GM12878 (cell line): ENCODE data around the gene EPHA7. TPM values are rescaled to one million over a fixed set of nuclear protein-coding genes. Genes with fewer than 3 reads are reported as not detected.

Experiments
- ATAC-seq: fragments of 200-7000 bp; cut with Tn5 transposase; 3 replicates; pipeline ENCODE4 v1.9.1; 2020; ENCODE audit warnings: mild to moderate bottlenecking, moderate library complexity
- BruUV-seq: library from RNA; stranded (reverse); fragments of 400-500 nt; replicated peaks from 2 replicates; lab custom pipeline; 2021; lab: Mats Ljungman, UMichigan
- CTCF ChIA-PET: fragments of 300-600 bp; sonication (Branson Sonifier 250); formaldehyde crosslinking; extraction: SDS; loops from one replicate; lab custom pipeline; 2021; ENCODE audit warnings: inconsistent platforms; lab: Yijun Ruan, JAX
- POLR2A ChIA-PET: fragments of 350-600 bp; formaldehyde crosslinking; extraction: SDS; loops from one replicate; lab custom pipeline; 2021; ENCODE audit warnings: inconsistent platforms; lab: Charles Lee
- RAD21 ChIA-PET: fragments of 300-600 bp; sonication (Branson Sonifier 250); formaldehyde crosslinking; loops from one replicate; lab custom pipeline; 2023; ENCODE audit warnings: antibody characterized with exemption; ENCODE audit not compliant: unreplicated experiment; lab: Charles Lee
- SMC1A ChIA-PET: fragments of 300-600 bp; sonication (Branson Sonifier 250); formaldehyde crosslinking; loops from one replicate; lab custom pipeline; 2023; ENCODE audit not compliant: unreplicated experiment, uncharacterized antibody; lab: Charles Lee
- DNase-seq: peaks from one replicate; pipeline ENCODE4 v3.0.0-alpha.2; 2011; ENCODE audit warnings: low read depth, low spot score
- FAIRE-seq: peaks from 3 replicates; lab custom pipeline; 2011; peaks lifted over from hg19 to GRCh38; lab: Jason Lieb, UNC
- H2AFZ ChIP-seq: 2 replicates; pipeline ENCODE4 v1.6.0; 2011; ENCODE audit warnings: low read depth, low read length, control low read depth; ENCODE audit not compliant: control insufficient read depth
- H3K27ac ChIP-seq: 2 replicates; pipeline ENCODE4 v1.5.1; 2011; ENCODE audit warnings: control low read depth; ENCODE audit not compliant: control insufficient read depth, insufficient read depth
- H3K27me3 ChIP-seq, 2 experiments: replicated peaks in 1 of 2; 2 replicates each; pipeline versions ENCODE4 v1.6.0 to v1.6.1; 2011; ENCODE audit warnings: low read length in 1 of 2; ENCODE audit not compliant: control insufficient read depth in 2 of 2, insufficient read depth in 2 of 2
- H3K36me3 ChIP-seq, 2 experiments: 2 replicates each; pipeline ENCODE4 v1.5.1; 2011; ENCODE audit warnings: low read length in 1 of 2; ENCODE audit not compliant: control insufficient read depth in 2 of 2, insufficient read depth in 2 of 2
- H3K4me1 ChIP-seq: 2 replicates; pipeline ENCODE4 v1.6.1; 2011; ENCODE audit warnings: mild to moderate bottlenecking, low read length, moderate library complexity, mixed read lengths; ENCODE audit not compliant: control insufficient read depth, insufficient read depth
- H3K4me2 ChIP-seq: 2 replicates; pipeline ENCODE4 v1.6.0; 2011; ENCODE audit warnings: control low read depth; ENCODE audit not compliant: control insufficient read depth, insufficient read depth
- H3K4me3 ChIP-seq: fragments of 200-600 bp; sonication (generic); 2 replicates; pipeline ENCODE4 v1.5.1; 2016
- H3K79me2 ChIP-seq: 2 replicates; pipeline ENCODE4 v1.6.0; 2011; ENCODE audit warnings: low read length; ENCODE audit not compliant: control insufficient read depth, insufficient read depth
- H3K9ac ChIP-seq: 2 replicates; pipeline ENCODE4 v1.8.0; 2011; ENCODE audit warnings: low read length, control low read depth, mixed read lengths; ENCODE audit not compliant: control insufficient read depth, insufficient read depth
- H3K9me3 ChIP-seq: replicated peaks from 3 replicates; pipeline ENCODE4 v1.5.1; 2011; ENCODE audit warnings: mild to moderate bottlenecking, low read length; ENCODE audit not compliant: control insufficient read depth, insufficient read depth
- H4K20me1 ChIP-seq: 2 replicates; pipeline ENCODE4 v1.6.0; 2011; ENCODE audit not compliant: control insufficient read depth, insufficient read depth
- BCL3 ChIP-seq: IDR thresholded peaks from 2 replicates; pipeline ENCODE4 v1.6.1; 2011; ENCODE audit warnings: borderline replicate concordance, low read depth, mild to moderate bottlenecking, moderate library complexity, low read length; ENCODE audit not compliant: insufficient read depth, poor library complexity, severe bottlenecking
- CBX3 ChIP-seq: fragments of 200-600 bp; sonication (generic); IDR thresholded peaks from 2 replicates; pipeline ENCODE4 v1.6.1; 2016; ENCODE audit warnings: low read depth, borderline replicate concordance
- EP300 ChIP-seq, 2 experiments: fragments of 150-350 bp in 1 of 2; IDR thresholded peaks; 2 replicates each; pipeline ENCODE4 v1.6.1; 2011 to 2012; ENCODE audit warnings: low read depth in 2 of 2, low read length in 2 of 2, borderline replicate concordance in 1 of 2, improper control_type of control experiment in 1 of 2, inconsistent platforms in 1 of 2; ENCODE audit not compliant: control insufficient read depth in 1 of 2
- GATAD2B ChIP-seq: fragments of 450-650 bp; conservative IDR thresholded peaks from 2 replicates; pipeline ENCODE4 v1.6.1; 2017; ENCODE audit warnings: low read depth, mild to moderate bottlenecking, moderate library complexity
- IKZF1 ChIP-seq: fragments of 450-650 bp; conservative IDR thresholded peaks from 2 replicates; pipeline ENCODE4 v1.6.1; 2017; ENCODE audit warnings: antibody characterized with exemption, mild to moderate bottlenecking
- KLF5 ChIP-seq: fragments of 450-650 bp; IDR thresholded peaks from 2 replicates; pipeline ENCODE4 v1.6.1; 2014; ENCODE audit warnings: mild to moderate bottlenecking; ENCODE audit not compliant: partially characterized antibody
- MEF2A ChIP-seq: IDR thresholded peaks from 2 replicates; pipeline ENCODE4 v1.6.1; 2011; ENCODE audit warnings: low read depth, mild to moderate bottlenecking, low read length, moderate library complexity; ENCODE audit not compliant: insufficient read depth
- NR2C2 ChIP-seq: IDR thresholded peaks from 2 replicates; pipeline ENCODE4 v1.6.1; 2011; ENCODE audit warnings: borderline replicate concordance, low read depth; ENCODE audit not compliant: control insufficient read depth, insufficient read length
- POU2F2 ChIP-seq: IDR thresholded peaks from 3 replicates; pipeline ENCODE4 v1.6.1; 2011; ENCODE audit warnings: low read depth, mild to moderate bottlenecking, low read length, borderline replicate concordance
- REST ChIP-seq: IDR thresholded peaks from 2 replicates; pipeline ENCODE4 v1.6.1; 2012; ENCODE audit warnings: mild to moderate bottlenecking, low read depth, low read length
- STAT1 ChIP-seq: fragments of 450-650 bp; conservative IDR thresholded peaks from 2 replicates; pipeline ENCODE4 v1.6.1; 2014; ENCODE audit warnings: antibody characterized with exemption, mild to moderate bottlenecking
- TBL1XR1 ChIP-seq: IDR thresholded peaks from 2 replicates; pipeline ENCODE4 v1.6.1; 2012; ENCODE audit warnings: low read depth, low read length, improper control_type of control experiment
- ZNF622 ChIP-seq: fragments of 450-650 bp; IDR thresholded peaks from 2 replicates; pipeline ENCODE4 v1.6.1; 2017; ENCODE audit warnings: mild to moderate bottlenecking, inconsistent platforms
- WGBS: methylation state at CpG from one replicate; pipeline ENCODE4 v1.1.6; 2016; ENCODE audit warnings: low lambda C conversion rate; ENCODE audit not compliant: insufficient replicate concordance, insufficient coverage; ENCODE audit errors: missing lambda C conversion rate; 5-methylcytosine and 5-hydroxymethylcytosine counted together
- in situ Hi-C: fragments of 300-500 bp; cut with MboI; formaldehyde crosslinking; loops from 9 replicates; pipeline ENCODE4 v1.14.3; 2018; ENCODE audit warnings: mixed read lengths
- intact Hi-C: fragments of 100-400 bp; cut with micrococcal nuclease; formaldehyde crosslinking; loops from one replicate; pipeline ENCODE4 v1.14.2; 2022; ENCODE audit not compliant: unreplicated experiment
- polyA plus RNA-seq, 11 experiments: library from polyadenylated mRNA; depleted of rRNA in 4 of 11; unstranded in 6 of 11; stranded (reverse) in 5 of 11; fragments of >200 nt; fragmentation: Nextera tagmentation in 4 of 11; fragmentation: Illumina TruSeq in 1 of 11; extraction: Ambion mirVana in 4 of 11; extraction: Trizol in 1 of 11; gene quantifications; 1 replicate in 1 of 11; 2 replicates in 10 of 11; pipeline versions ENCODE4 v1.2.1 to v1.2.3, GENCODE V29; 2011 to 2016; ENCODE audit warnings: inconsistent platforms in 2 of 11, missing spikeins in 2 of 11, low read depth in 1 of 11
- total RNA-seq, 4 experiments: library from RNA; depleted of rRNA in 3 of 4; stranded (reverse); fragments of >200 nt in 3 of 4; fragmentation: Illumina TruSeq in 1 of 4; extraction: Trizol in 1 of 4; gene quantifications; 2 replicates each; pipeline versions ENCODE4 v1.2.1 to v1.2.3, GENCODE V29; 2013 to 2021
- TF ChIP-seq, protein P1 (sequence below): IDR thresholded peaks from 2 replicates; pipeline ENCODE4 v1.6.1; 2012; ENCODE audit warnings: low read depth, low read length, improper control_type of control experiment

The EPHA7 gene
- total and polyA plus RNA-seq, 10 of the 15 experiments (the other 5 are each of a cell fraction or from before 2014, with no cell fraction given): not detected

DNA sequence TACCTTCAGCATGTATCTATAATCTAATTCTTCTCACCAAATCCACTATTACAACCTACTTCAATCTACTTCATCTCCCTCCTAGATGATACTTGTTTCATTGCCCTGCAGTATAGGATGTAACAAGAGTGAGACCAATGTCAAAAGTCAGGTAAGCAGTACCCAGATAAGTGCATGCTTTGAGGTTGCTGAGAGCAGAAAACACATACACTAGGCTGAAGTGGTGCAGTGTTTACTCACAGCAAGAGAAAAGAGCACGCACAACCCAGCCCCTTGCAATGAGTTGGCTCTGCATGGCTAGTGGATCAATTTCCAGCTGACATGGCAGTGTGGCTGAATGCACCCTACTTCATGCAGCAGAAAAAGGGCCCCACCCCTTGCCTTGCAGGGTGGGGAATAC lies 199.9 kb downstream of the EPHA7 start:
- Histone ChIP-seq H4K20me1 (no peaks in the 10 kb centered on the region), H3K27me3 (no peaks in the 10 kb centered on the region), H3K27ac (no peak overlapping the region), H3K4me3 (no peak overlapping the region), H2AFZ (no peak overlapping the region), H3K79me2 (no peaks in the 10 kb centered on the region), H3K4me1 (no peaks in the 10 kb centered on the region), H3K36me3 (no peaks in the 10 kb centered on the region), H3K9me3 (no peaks in the 10 kb centered on the region), H3K9ac (no peak overlapping the region), H3K4me2 (no peak overlapping the region)
- ChIA-PET RAD21 (no interaction called here), SMC1A (no interaction called here), CTCF (no interaction called here), POLR2A (no interaction called here)
- in situ Hi-C loops (no loop called here), intact Hi-C loops (no loop called here)
- 21% methylated on average over 1 of the region's 1 CpG for WGBS
- ATAC-seq: no peak
- no peak for FAIRE-seq
- no peak for DNase-seq
- no TSS peak for BruUV-seq
- TF ChIP-seq, protein P1, sequence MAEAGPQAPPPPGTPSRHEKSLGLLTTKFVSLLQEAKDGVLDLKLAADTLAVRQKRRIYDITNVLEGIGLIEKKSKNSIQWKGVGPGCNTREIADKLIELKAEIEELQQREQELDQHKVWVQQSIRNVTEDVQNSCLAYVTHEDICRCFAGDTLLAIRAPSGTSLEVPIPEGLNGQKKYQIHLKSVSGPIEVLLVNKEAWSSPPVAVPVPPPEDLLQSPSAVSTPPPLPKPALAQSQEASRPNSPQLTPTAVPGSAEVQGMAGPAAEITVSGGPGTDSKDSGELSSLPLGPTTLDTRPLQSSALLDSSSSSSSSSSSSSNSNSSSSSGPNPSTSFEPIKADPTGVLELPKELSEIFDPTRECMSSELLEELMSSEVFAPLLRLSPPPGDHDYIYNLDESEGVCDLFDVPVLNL: no peak
- TF ChIP-seq STAT1 (no peak), REST (no peak), MEF2A (no peak), POU2F2 (no peak), EP300 (IDR thresholded peaks at IDR 0.05; ENCODE audit: borderline replicate concordance in 1 of 2, control insufficient read depth in 1 of 2, low read depth in 2 of 2, low read length in 2 of 2) (no peak), IKZF1 (no peak), KLF5 (no peak), GATAD2B (no peak), NR2C2 (no peak), CBX3 (no peak), BCL3 (no peak), TBL1XR1 (no peak), ZNF622 (no peak)
